Measurements from ENCODE around the gene IGSF11. TPM values are rescaled to one million over a fixed set of nuclear protein-coding genes. Genes with fewer than 3 reads are reported as not detected.

The IGSF11 gene, protein sequence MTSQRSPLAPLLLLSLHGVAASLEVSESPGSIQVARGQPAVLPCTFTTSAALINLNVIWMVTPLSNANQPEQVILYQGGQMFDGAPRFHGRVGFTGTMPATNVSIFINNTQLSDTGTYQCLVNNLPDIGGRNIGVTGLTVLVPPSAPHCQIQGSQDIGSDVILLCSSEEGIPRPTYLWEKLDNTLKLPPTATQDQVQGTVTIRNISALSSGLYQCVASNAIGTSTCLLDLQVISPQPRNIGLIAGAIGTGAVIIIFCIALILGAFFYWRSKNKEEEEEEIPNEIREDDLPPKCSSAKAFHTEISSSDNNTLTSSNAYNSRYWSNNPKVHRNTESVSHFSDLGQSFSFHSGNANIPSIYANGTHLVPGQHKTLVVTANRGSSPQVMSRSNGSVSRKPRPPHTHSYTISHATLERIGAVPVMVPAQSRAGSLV
- total RNA-seq (2011; cell fraction: chromatin; rRNA removed; ENCODE audit: low replicate concordance): 1.5 and 3.1 TPM in 2 replicates
- total RNA-seq (2011; cell fraction: nucleolus; rRNA removed): 0.67 and 0.79 TPM in 2 replicates
- 1.8 and 2.2 TPM in 2 replicates for total RNA-seq (2011; cell fraction: nucleoplasm; rRNA removed)
- total RNA-seq (2014; rRNA removed) (1.2 and 2.1 TPM in 2 replicates), total RNA-seq (2014; rRNA removed; fragmentation: Illumina TruSeq; extraction: Trizol) (1.6 and 1.7 TPM in 2 replicates), total RNA-seq (2015; rRNA removed; fragmentation: Illumina TruSeq; extraction: Trizol) (1.1 and 1.8 TPM in 2 replicates), total RNA-seq (2021) (1.2 and 1.5 TPM in 2 replicates), polyA plus RNA-seq (2011; rRNA removed) (0.18 and 2.2 TPM in 2 replicates), polyA plus RNA-seq (2014; fragmentation: Illumina TruSeq; extraction: Trizol) (1.9 and 2.8 TPM in 2 replicates), polyA plus RNA-seq (2014; fragmentation: Nextera tagmentation; extraction: Ambion mirVana) (1 to 10 TPM; 1.3 to 1.4 TPM), polyA plus RNA-seq (2014; rRNA removed) (1.8 and 2.5 TPM in 2 replicates), polyA minus RNA-seq (2011; rRNA and poly(A)+ RNA removed) (0.24 and 2.1 TPM in 2 replicates), Bru-seq, nascent RNA (percentile 32 among the genes with signal in this experiment), BruChase-seq, experiment 1, labeled RNA remaining after a 2-hour chase (percentile 30 among the genes with signal in this experiment), BruChase-seq, experiment 2, labeled RNA remaining after a 6-hour chase (percentile 35 among the genes with signal in this experiment)
- polyA plus RNA-seq (2011; cell fraction: cytosol; rRNA removed): 0.12 and 1.7 TPM in 2 replicates
- polyA plus RNA-seq (2011; cell fraction: nucleus; rRNA removed): 0.28 and 3.7 TPM in 2 replicates
- polyA plus RNA-seq (2012): 2.2 and 3.1 TPM in 2 replicates
- 1.1 TPM in 1 of 2 replicates, not detected in the other for polyA minus RNA-seq (2011; cell fraction: cytosol; rRNA and poly(A)+ RNA removed)
- 0.33 and 1.3 TPM in 2 replicates for polyA minus RNA-seq (2011; cell fraction: nucleus; rRNA and poly(A)+ RNA removed)
- long read RNA-seq, experiment 1: 0 reads
- long read RNA-seq, experiment 2: 0 reads
- long read RNA-seq, experiment 3: 0 reads

DNA sequence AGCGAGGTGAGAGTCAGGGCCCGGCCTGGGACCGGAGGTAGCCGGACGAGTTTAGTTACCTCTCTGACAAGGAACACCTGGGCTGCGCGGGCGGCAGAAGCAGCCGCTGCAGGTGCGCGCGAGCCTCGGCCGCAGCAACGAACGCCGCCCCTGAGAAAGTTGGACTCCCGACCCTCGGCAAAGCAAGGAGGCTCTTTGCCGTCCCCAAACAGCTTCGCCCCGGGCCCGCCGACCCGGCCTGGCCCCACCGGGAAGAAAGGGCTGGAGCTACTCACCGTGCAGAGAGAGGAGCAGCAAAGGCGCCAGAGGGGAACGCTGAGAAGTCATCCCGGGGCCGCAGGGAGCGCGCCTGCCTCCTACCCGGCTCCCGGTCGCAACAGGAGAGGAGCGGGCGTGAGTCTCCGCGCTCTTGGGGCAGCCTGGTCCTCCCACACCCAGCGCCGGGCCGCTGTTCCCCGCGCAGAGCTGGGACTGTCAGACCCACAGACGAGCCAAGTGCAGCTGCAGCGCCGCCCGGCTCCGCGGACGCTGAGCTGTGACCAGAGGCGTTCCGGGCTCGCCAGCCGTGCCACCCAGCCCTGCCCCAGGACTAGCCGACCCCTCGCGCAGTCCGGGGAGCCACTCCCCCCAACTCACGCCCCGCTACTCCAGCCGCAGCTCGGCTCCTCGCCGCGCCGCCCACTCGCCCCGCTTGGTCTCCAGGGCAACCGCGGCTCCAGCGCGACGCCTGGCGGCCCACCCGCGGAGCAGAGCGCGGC is at the start of gene IGSF11:
IGSF11 (minus strand) TSS at position 591 of the 758 bp plus-strand sequence; CDS start at position 327, 264 bp downstream.
- Histone ChIP-seq H3K4me3 (peak within 1 kb of the TSS; percentile 53), H3K27me3 (ENCODE audit: control insufficient read depth in 2 of 2, insufficient read depth in 2 of 2, low read length in 2 of 2) (peaks cover 0 to 7% of the 10 kb centered on the region in 2 experiments; a peak in 2 of 5 replicates), H3K9me1 (ENCODE audit: control insufficient read depth, insufficient read depth, low read length) (no peaks in the 10 kb centered on the region), H3K79me2 (ENCODE audit: control insufficient read depth, insufficient read depth, low read length) (no peaks in the 10 kb centered on the region), H3K9ac (ENCODE audit: insufficient read depth in 1 of 2, low read depth in 2 of 2, low read length in 2 of 2) (peak within 1 kb of the TSS in 1 of 2 experiments; percentile 80; a peak in 2 of 4 replicates), H2AFZ (ENCODE audit: low read depth, low read length) (peak within 1 kb of the TSS; percentile 84), H3K36me3 (ENCODE audit: control insufficient read depth, insufficient read depth, low read length) (no peaks in the 10 kb centered on the region), H4K20me1 (replicated peaks; ENCODE audit: control insufficient read depth, insufficient read depth, low read length) (no peaks in the 10 kb centered on the region), H3K27ac (ENCODE audit: extremely low read depth, low read depth, low read length) (no peak within 1 kb of the TSS), H3K9me3 (replicated peaks; ENCODE audit: control insufficient read depth, insufficient read depth, low read depth, low read length) (no peaks in the 10 kb centered on the region), H3K4me1 (replicated peaks in 1 of 2; ENCODE audit: control insufficient read depth in 2 of 2, insufficient read depth in 2 of 2, low read length in 2 of 2) (peaks cover 0 to 12% of the 10 kb centered on the region in 2 experiments; a peak in 2 of 5 replicates), H3K4me2 (ENCODE audit: insufficient read depth, low read length) (peak within 1 kb of the TSS; percentile 69)
- ChIA-PET POLR2A (interaction anchor here (0.6 to 1.3 kb wide), 4 partner anchors 9 to 1094 kb away, joined by 3 read pairs; partner anchors contain the start of gene B4GALT4), CTCF (ENCODE audit: low intra/inter-chr PET ratio) (interaction anchor here (0.8 to 3.8 kb wide), 3 partner anchors 64 to 152 kb away, joined by 4 to 24 read pairs (median 7); no protein-coding TSS in a partner anchor)
- DNase-seq (ENCODE audit: extremely low read depth in 1 of 4, low spot score in 3 of 4) (peak in 3 of 4 experiments; percentile 6 to 78 (median 73)), ATAC-seq (peak; percentile 99), FAIRE-seq (no peak)
- intact Hi-C loops (cut with micrococcal nuclease) (loop anchor here (1.0 to 10.0 kb wide), 3 partner anchors 63 to 210 kb away; partner anchors contain the start of gene B4GALT4), in situ Hi-C loops (cut with MboI) (no loop called here)
- BruUV-seq (replicated peaks): no TSS peak
- WGBS (ENCODE audit: insufficient coverage, low coverage, missing lambda C conversion rate): under 1% methylated on average over 21 of the region's 80 CpGs
- TF ChIP-seq HNRNPL (IDR thresholded peaks at IDR 0.05; ENCODE audit: low read depth, low read length): no peak
- TF ChIP-seq RAD21 (CRISPR knock-in tag; conservative IDR thresholded peaks at IDR 0.05 in 1 of 2, IDR thresholded peaks at IDR 0.05 in 1 of 2): peak; percentile 75 to 84
- no peak for TF ChIP-seq IFI16 (CRISPR knock-in tag; IDR thresholded peaks at IDR 0.05)
- TF ChIP-seq ZNF785 (CRISPR knock-in tag; IDR thresholded peaks at IDR 0.05): no peak
- no peak for TF ChIP-seq ZBTB17 (CRISPR knock-in tag; IDR thresholded peaks at IDR 0.05)
- no peak for TF ChIP-seq ELF1 (tag; IDR thresholded peaks at IDR 0.05)
- no peak for TF ChIP-seq ZNF780A (CRISPR knock-in tag; IDR thresholded peaks at IDR 0.05)
- no peak for TF ChIP-seq ZNF3 (CRISPR knock-in tag; IDR thresholded peaks at IDR 0.05)
- TF ChIP-seq, protein P1, sequence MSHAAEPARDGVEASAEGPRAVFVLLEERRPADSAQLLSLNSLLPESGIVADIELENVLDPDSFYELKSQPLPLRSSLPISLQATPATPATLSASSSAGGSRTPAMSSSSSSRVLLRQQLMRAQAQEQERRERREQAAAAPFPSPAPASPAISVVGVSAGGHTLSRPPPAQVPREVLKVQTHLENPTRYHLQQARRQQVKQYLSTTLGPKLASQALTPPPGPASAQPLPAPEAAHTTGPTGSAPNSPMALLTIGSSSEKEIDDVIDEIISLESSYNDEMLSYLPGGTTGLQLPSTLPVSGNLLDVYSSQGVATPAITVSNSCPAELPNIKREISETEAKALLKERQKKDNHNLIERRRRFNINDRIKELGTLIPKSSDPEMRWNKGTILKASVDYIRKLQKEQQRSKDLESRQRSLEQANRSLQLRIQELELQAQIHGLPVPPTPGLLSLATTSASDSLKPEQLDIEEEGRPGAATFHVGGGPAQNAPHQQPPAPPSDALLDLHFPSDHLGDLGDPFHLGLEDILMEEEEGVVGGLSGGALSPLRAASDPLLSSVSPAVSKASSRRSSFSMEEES (CRISPR knock-in tag; IDR thresholded peaks at IDR 0.05): no peak
- TF ChIP-seq NRF1 (conservative IDR thresholded peaks at IDR 0.05 in 1 of 2, IDR thresholded peaks at IDR 0.05 in 1 of 2): peak; percentile 61 to 66; a peak in 3 of 4 replicates
- TF ChIP-seq, protein P2, sequence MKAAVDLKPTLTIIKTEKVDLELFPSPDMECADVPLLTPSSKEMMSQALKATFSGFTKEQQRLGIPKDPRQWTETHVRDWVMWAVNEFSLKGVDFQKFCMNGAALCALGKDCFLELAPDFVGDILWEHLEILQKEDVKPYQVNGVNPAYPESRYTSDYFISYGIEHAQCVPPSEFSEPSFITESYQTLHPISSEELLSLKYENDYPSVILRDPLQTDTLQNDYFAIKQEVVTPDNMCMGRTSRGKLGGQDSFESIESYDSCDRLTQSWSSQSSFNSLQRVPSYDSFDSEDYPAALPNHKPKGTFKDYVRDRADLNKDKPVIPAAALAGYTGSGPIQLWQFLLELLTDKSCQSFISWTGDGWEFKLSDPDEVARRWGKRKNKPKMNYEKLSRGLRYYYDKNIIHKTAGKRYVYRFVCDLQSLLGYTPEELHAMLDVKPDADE (conservative IDR thresholded peaks at IDR 0.05; ENCODE audit: control insufficient read depth, low read depth, low read length): no peak
- TF ChIP-seq ZBTB8A (IDR thresholded peaks at IDR 0.05; ENCODE audit: partially characterized antibody): no peak
